ENCODE results near the gene UBE2S.

UBE2S gene

DNA sequence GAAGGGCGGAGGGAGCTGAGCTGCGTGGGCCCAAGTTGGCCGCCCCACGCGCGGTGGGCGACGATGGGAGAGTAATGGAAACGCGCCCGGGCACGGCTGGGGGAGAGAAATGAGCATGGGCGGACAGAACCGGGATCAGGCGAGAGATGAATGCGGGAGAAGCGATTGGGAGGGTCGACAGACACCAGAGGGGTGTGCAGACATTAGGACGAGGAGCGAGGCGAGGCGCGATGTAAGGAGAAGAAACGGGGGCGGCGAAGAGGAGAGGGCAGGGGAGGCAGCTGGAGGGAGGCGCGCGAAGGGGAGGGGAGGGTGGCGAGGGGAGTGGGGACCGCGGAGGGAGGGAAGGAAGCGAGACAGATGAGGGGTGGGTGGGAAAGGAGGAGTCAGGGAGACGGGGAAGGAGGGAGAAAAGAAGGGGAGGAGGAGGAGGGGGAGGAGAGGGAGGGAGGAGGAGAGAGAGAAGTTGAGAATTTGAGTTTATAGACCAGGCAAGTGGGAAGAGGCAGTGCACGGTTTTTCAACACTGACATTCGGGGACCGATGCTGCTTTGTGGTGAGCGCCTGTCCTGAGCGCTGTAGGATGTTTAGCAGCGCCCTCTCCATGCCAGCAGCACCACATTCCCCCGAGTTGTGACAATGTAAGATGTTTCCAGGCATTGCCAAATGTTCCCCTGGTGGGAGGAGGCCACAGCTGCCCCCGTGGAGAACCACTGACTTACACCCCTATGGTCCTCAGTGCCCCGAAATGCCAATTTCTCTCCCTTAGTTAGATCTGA, 35.6 kb upstream of the UBE2S start, which contains the start of gene SHISA7:
Gene SHISA7 (minus strand): TSS at position 256 of the 779 bp plus-strand sequence. CDS start 437 bp downstream, outside the sequence.
- TF ChIP-seq, protein P1, sequence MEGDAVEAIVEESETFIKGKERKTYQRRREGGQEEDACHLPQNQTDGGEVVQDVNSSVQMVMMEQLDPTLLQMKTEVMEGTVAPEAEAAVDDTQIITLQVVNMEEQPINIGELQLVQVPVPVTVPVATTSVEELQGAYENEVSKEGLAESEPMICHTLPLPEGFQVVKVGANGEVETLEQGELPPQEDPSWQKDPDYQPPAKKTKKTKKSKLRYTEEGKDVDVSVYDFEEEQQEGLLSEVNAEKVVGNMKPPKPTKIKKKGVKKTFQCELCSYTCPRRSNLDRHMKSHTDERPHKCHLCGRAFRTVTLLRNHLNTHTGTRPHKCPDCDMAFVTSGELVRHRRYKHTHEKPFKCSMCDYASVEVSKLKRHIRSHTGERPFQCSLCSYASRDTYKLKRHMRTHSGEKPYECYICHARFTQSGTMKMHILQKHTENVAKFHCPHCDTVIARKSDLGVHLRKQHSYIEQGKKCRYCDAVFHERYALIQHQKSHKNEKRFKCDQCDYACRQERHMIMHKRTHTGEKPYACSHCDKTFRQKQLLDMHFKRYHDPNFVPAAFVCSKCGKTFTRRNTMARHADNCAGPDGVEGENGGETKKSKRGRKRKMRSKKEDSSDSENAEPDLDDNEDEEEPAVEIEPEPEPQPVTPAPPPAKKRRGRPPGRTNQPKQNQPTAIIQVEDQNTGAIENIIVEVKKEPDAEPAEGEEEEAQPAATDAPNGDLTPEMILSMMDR (IDR thresholded peaks at IDR 0.05; ENCODE audit: borderline replicate concordance, extremely low read depth, low read length, poor library complexity, severe bottlenecking) = peak; percentile 41
- TF ChIP-seq EZH2 (IDR thresholded peaks at IDR 0.05; ENCODE audit: borderline replicate concordance, low read depth, low read length, severe bottlenecking) = peak; percentile 21
- H3K27me3 ChIP-seq (ENCODE audit: insufficient read depth, low read length, poor library complexity) = peaks cover 32% of the 10 kb centered on the region
- peak within 1 kb of the TSS; percentile 51 for H3K4me2 ChIP-seq (ENCODE audit: insufficient read depth, low read length)
- no peak within 1 kb of the TSS for H3K9ac ChIP-seq (ENCODE audit: low read depth, low read length)
- peaks cover 22% of the 10 kb centered on the region for H4K20me1 ChIP-seq (ENCODE audit: insufficient read depth, low read length)
- no peaks in the 10 kb centered on the region for H3K36me3 ChIP-seq (ENCODE audit: insufficient read depth, low read length)
- no peaks in the 10 kb centered on the region for H3K9me3 ChIP-seq (ENCODE audit: insufficient read depth, low read length, severe bottlenecking)
- 0 out of 4 replicates have a peak within 1 kb of the TSS, but pooled peaks of 1 of the 2 experiments have one; percentile 18 for H3K4me3 ChIP-seq (ENCODE audit: low read depth in 1 of 2, low read length in 2 of 2)
- no peaks in the 10 kb centered on the region for H3K79me2 ChIP-seq (ENCODE audit: insufficient read depth, low read length)
- DNase-seq (peak; percentile 51), ATAC-seq (ENCODE audit: insufficient read depth, low read depth) (peak; percentile 50; the same call in 2 of the 3 replicates)
- H3K4me1 ChIP-seq (ENCODE audit: insufficient read depth, low read length) = peaks cover 12% of the 10 kb centered on the region
- H3K27ac ChIP-seq (ENCODE audit: low read length) = no peak within 1 kb of the TSS
- H2AFZ ChIP-seq (ENCODE audit: low read depth, low read length) = no peak within 1 kb of the TSS

DNA sequence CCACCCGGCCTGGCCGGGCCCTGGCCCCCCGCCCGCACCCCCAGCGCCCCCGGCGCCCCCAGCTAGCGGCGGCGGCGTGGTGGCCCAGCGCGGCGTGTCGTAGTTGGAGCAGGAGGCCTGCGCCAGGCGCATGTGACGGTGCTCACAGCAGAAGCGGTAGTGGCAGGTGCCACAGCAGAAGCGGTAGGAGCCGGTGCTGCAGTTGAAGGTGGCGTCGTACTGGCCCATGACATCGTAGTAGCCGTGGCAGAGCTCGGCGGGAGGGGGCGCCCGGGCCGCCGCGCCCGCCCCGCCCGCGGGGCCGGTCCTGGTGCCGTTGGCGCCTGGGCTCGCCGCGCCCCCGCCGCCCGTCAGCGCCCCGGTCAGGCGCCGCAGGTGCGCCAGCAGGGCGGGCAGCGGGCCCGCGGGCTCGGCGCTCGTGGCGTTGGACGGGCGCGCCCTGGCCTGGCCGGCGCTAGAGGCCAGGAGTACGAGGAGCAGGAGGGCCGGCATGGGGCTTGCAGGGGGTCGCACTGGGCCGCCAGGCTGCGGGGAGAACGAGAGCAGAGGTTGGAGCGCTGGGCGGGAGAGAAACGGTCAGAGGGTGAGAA, 34.9 kb upstream of the UBE2S start:
- Histone ChIP-seq H4K20me1 (ENCODE audit: insufficient read depth, low read length) (peaks cover 22% of the 10 kb centered on the region), H3K36me3 (ENCODE audit: insufficient read depth, low read length) (no peaks in the 10 kb centered on the region), H3K4me1 (ENCODE audit: insufficient read depth, low read length) (peaks cover 12% of the 10 kb centered on the region), H3K27me3 (ENCODE audit: insufficient read depth, low read length, poor library complexity) (peaks cover 32% of the 10 kb centered on the region), H3K27ac (ENCODE audit: low read length) (no peak overlapping the region), H3K9me3 (ENCODE audit: insufficient read depth, low read length, severe bottlenecking) (no peaks in the 10 kb centered on the region), H2AFZ (ENCODE audit: low read depth, low read length) (no peak overlapping the region), H3K9ac (ENCODE audit: low read depth, low read length) (no peak overlapping the region), H3K79me2 (ENCODE audit: insufficient read depth, low read length) (no peaks in the 10 kb centered on the region), H3K4me3 (ENCODE audit: low read depth in 1 of 2, low read length in 2 of 2) (no peak overlapping the region), H3K4me2 (ENCODE audit: insufficient read depth, low read length) (no peak overlapping the region)
- ATAC-seq (ENCODE audit: insufficient read depth, low read depth) (no peak), DNase-seq (no peak)
- TF ChIP-seq, protein P1 (IDR thresholded peaks at IDR 0.05; ENCODE audit: borderline replicate concordance, extremely low read depth, low read length, poor library complexity, severe bottlenecking) = no peak
- no peak for TF ChIP-seq EZH2 (IDR thresholded peaks at IDR 0.05; ENCODE audit: borderline replicate concordance, low read depth, low read length, severe bottlenecking)

DNA sequence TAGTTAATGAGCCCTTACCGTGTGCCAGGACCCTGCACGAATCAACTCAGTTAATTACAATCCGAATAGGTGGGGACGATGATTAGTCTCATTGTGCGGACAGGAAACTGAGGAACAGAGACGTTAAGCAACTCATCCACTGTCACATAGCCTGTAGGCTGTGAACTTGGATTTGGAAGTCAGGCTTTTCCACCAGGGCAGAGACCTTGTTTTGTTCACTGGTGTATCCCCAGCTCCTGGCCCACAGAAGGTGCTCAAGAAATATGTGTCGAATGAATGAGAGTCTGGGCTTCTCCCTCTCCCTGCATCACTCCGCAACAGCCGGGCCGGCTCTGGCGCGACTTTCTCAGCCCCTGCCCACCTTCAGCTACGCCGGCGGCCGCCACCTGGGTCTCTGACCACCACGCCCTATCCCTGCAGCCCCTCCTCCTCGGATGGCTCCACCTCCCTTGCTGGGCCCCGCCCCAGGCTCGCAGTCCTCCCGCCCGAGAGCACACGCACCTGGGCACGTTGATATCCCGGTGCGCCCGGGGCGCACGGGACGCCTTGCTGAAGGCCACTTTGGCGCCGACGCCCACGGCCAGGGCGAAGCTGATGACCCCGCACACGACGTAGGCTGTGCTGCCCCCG, 34.2 kb upstream of the UBE2S start:
- Histone ChIP-seq H4K20me1 (ENCODE audit: insufficient read depth, low read length) (peaks cover 18% of the 10 kb centered on the region), H3K9me3 (ENCODE audit: insufficient read depth, low read length, severe bottlenecking) (no peaks in the 10 kb centered on the region), H3K36me3 (ENCODE audit: insufficient read depth, low read length) (no peaks in the 10 kb centered on the region), H3K4me3 (ENCODE audit: low read depth in 1 of 2, low read length in 2 of 2) (no peak overlapping the region), H3K27me3 (ENCODE audit: insufficient read depth, low read length, poor library complexity) (peaks cover 32% of the 10 kb centered on the region), H3K79me2 (ENCODE audit: insufficient read depth, low read length) (no peaks in the 10 kb centered on the region), H3K4me2 (ENCODE audit: insufficient read depth, low read length) (no peak overlapping the region), H2AFZ (ENCODE audit: low read depth, low read length) (no peak overlapping the region), H3K27ac (ENCODE audit: low read length) (no peak overlapping the region), H3K9ac (ENCODE audit: low read depth, low read length) (no peak overlapping the region), H3K4me1 (ENCODE audit: insufficient read depth, low read length) (peaks cover 12% of the 10 kb centered on the region)
- no peak for DNase-seq
- TF ChIP-seq EZH2 (IDR thresholded peaks at IDR 0.05; ENCODE audit: borderline replicate concordance, low read depth, low read length, severe bottlenecking) = no peak
- TF ChIP-seq, protein P1 (IDR thresholded peaks at IDR 0.05; ENCODE audit: borderline replicate concordance, extremely low read depth, low read length, poor library complexity, severe bottlenecking) = no peak
- no peak for ATAC-seq (ENCODE audit: insufficient read depth, low read depth)

Measured in DND-41 (cell line).